ENCODE results near the gene CD63. TPM values are rescaled to one million over a fixed set of nuclear protein-coding genes. Genes with fewer than 3 reads are reported as not detected.

Gene CD63
- total and polyA plus RNA-seq, 2 donors (not counting 1 experiment from before 2014, with no cell fraction given): 2,890 to 3,424 TPM

DNA sequence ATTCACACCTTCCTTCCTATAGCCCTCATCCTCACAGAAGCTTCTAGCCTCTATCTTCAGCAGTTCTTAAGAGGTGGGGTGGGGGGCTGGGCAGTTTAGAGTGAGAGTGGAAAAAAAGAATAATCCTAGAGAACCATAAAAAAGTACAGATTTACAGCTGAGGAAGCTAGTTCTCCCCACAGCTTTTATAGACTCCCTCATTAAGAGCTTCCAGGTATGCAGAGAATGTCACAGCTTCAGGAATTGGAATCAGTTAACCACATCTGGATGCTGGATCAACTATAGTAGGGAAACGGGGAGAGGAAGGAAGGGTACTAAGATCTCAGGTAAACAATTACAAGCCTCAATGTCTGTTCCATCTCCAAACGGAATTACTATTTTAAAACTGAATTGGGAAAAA lies 26.4 kb upstream of the CD63 start:
- DNase-seq (ENCODE audit: low read depth in 2 of 2): no peak

DNA sequence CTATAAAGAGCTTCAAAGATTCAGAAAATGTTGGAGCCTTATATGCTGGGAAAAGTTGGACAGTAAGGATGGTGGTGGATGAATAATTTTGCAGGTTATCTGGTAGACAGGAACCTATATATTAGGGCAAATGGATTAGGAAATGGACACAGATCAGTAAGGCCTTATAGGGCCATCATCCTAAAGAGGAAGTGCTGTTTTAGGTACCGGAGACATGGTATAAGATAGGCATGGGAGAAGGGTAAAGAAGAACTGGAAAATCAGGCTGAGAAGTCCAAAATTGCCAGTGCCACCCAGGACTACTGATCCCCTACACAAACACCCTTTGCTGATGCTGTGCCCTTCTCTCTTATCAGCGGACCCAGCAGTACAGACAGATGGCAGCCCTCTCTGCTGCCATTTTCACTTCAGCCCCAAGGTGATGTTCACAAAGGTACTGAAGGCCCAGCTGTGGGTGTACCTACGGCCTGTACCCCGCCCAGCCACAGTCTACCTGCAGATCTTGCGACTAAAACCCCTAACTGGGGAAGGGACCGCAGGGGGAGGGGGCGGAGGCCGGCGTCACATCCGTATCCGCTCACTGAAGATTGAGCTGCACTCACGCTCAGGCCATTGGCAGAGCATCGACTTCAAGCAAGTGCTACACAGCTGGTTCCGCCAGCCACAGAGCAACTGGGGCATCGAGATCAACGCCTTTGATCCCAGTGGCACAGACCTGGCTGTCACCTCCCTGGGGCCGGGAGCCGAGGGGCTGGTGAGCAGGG lies 19.6 kb upstream of the CD63 start:
- H3K27ac ChIP-seq (ENCODE audit: insufficient read depth, low read length): no peak overlapping the region
- H3K9ac ChIP-seq (ENCODE audit: insufficient read depth, low read length): no peak overlapping the region
- peaks cover 16% of the 10 kb centered on the region for H3K4me1 ChIP-seq (ENCODE audit: control insufficient read depth, extremely low read depth, insufficient read depth, low read length)
- no peaks in the 10 kb centered on the region for H3K9me3 ChIP-seq (ENCODE audit: control insufficient read depth, insufficient read depth, low read depth, low read length)
- H3K4me3 ChIP-seq (replicated peaks in 1 of 4; ENCODE audit: control extremely low read depth in 1 of 4, insufficient read depth in 1 of 4, low read depth in 3 of 4, low read length in 4 of 4): no peak overlapping the region
- no peaks in the 10 kb centered on the region for H3K79me2 ChIP-seq (ENCODE audit: control insufficient read depth, insufficient read depth, low read length)
- no peak overlapping the region for H2AFZ ChIP-seq (ENCODE audit: low read length)
- DNase-seq (ENCODE audit: low read depth in 2 of 2): no peak
- H3K36me3 ChIP-seq (ENCODE audit: control insufficient read depth, insufficient read depth, low read length): peaks cover 8% of the 10 kb centered on the region
- TF ChIP-seq, protein P1, sequence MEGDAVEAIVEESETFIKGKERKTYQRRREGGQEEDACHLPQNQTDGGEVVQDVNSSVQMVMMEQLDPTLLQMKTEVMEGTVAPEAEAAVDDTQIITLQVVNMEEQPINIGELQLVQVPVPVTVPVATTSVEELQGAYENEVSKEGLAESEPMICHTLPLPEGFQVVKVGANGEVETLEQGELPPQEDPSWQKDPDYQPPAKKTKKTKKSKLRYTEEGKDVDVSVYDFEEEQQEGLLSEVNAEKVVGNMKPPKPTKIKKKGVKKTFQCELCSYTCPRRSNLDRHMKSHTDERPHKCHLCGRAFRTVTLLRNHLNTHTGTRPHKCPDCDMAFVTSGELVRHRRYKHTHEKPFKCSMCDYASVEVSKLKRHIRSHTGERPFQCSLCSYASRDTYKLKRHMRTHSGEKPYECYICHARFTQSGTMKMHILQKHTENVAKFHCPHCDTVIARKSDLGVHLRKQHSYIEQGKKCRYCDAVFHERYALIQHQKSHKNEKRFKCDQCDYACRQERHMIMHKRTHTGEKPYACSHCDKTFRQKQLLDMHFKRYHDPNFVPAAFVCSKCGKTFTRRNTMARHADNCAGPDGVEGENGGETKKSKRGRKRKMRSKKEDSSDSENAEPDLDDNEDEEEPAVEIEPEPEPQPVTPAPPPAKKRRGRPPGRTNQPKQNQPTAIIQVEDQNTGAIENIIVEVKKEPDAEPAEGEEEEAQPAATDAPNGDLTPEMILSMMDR (conservative IDR thresholded peaks at IDR 0.05 in 1 of 2, IDR thresholded peaks at IDR 0.05 in 1 of 2; ENCODE audit: low read depth in 1 of 2, low read length in 2 of 2): no peak
- TF ChIP-seq EZH2 (IDR thresholded peaks at IDR 0.05; ENCODE audit: low read length, missing control alignments): no peak
- no peak overlapping the region for H3K4me2 ChIP-seq (ENCODE audit: extremely low read depth, insufficient read depth, low read length)
- no peaks in the 10 kb centered on the region for H3K27me3 ChIP-seq (ENCODE audit: control insufficient read depth, insufficient read depth, low read length)
- no peaks in the 10 kb centered on the region for H4K20me1 ChIP-seq (ENCODE audit: control insufficient read depth, extremely low read depth, insufficient read depth, low read length)

More for the DNA sequence above, 26.4 kb upstream of the CD63 start:
- no peak overlapping the region for H3K9ac ChIP-seq (ENCODE audit: insufficient read depth, low read length)
- H4K20me1 ChIP-seq (ENCODE audit: control insufficient read depth, extremely low read depth, insufficient read depth, low read length): no peaks in the 10 kb centered on the region
- H3K27me3 ChIP-seq (ENCODE audit: control insufficient read depth, insufficient read depth, low read length): no peaks in the 10 kb centered on the region
- H3K4me3 ChIP-seq (replicated peaks in 1 of 4; ENCODE audit: control extremely low read depth in 1 of 4, insufficient read depth in 1 of 4, low read depth in 3 of 4, low read length in 4 of 4): no peak overlapping the region
- no peak overlapping the region for H2AFZ ChIP-seq (ENCODE audit: low read length)
- H3K9me3 ChIP-seq (ENCODE audit: control insufficient read depth, insufficient read depth, low read depth, low read length): no peaks in the 10 kb centered on the region
- no peak overlapping the region for H3K4me2 ChIP-seq (ENCODE audit: extremely low read depth, insufficient read depth, low read length)
- H3K36me3 ChIP-seq (ENCODE audit: control insufficient read depth, insufficient read depth, low read length): peaks cover 14% of the 10 kb centered on the region
- H3K79me2 ChIP-seq (ENCODE audit: control insufficient read depth, insufficient read depth, low read length): no peaks in the 10 kb centered on the region
- H3K4me1 ChIP-seq (ENCODE audit: control insufficient read depth, extremely low read depth, insufficient read depth, low read length): no peaks in the 10 kb centered on the region
- no peak overlapping the region for H3K27ac ChIP-seq (ENCODE audit: insufficient read depth, low read length)
- TF ChIP-seq EZH2 (IDR thresholded peaks at IDR 0.05; ENCODE audit: low read length, missing control alignments): no peak
- TF ChIP-seq, protein P1 (conservative IDR thresholded peaks at IDR 0.05 in 1 of 2, IDR thresholded peaks at IDR 0.05 in 1 of 2; ENCODE audit: low read depth in 1 of 2, low read length in 2 of 2): no peak

DNA sequence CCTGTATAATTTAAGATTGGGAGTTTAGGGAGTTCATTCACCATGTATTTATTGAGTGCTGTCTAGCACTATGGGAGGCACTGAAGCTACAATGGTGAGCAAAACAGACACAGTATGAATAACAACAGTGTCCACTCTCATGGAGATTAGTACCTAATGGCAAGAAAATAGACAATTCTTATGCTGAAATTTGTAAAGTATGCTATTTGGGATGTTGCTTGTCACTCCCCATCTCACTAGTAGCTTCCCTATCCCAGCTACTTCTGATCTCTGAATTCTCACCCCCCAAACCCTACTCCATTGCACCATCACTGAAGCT lies 18.1 kb upstream of the CD63 start:
- Histone ChIP-seq H3K4me2 (ENCODE audit: extremely low read depth, insufficient read depth, low read length) (no peak overlapping the region), H3K79me2 (ENCODE audit: control insufficient read depth, insufficient read depth, low read length) (no peaks in the 10 kb centered on the region), H3K36me3 (ENCODE audit: control insufficient read depth, insufficient read depth, low read length) (peaks cover 8% of the 10 kb centered on the region), H4K20me1 (ENCODE audit: control insufficient read depth, extremely low read depth, insufficient read depth, low read length) (no peaks in the 10 kb centered on the region), H3K27ac (ENCODE audit: insufficient read depth, low read length) (no peak overlapping the region), H3K4me3 (replicated peaks in 1 of 4; ENCODE audit: control extremely low read depth in 1 of 4, insufficient read depth in 1 of 4, low read depth in 3 of 4, low read length in 4 of 4) (no peak overlapping the region), H3K27me3 (ENCODE audit: control insufficient read depth, insufficient read depth, low read length) (no peaks in the 10 kb centered on the region), H3K9me3 (ENCODE audit: control insufficient read depth, insufficient read depth, low read depth, low read length) (no peaks in the 10 kb centered on the region), H2AFZ (ENCODE audit: low read length) (no peak overlapping the region), H3K9ac (ENCODE audit: insufficient read depth, low read length) (no peak overlapping the region), H3K4me1 (ENCODE audit: control insufficient read depth, extremely low read depth, insufficient read depth, low read length) (peaks cover 16% of the 10 kb centered on the region)
- no peak for DNase-seq (ENCODE audit: low read depth in 2 of 2)
- TF ChIP-seq, protein P1 (conservative IDR thresholded peaks at IDR 0.05 in 1 of 2, IDR thresholded peaks at IDR 0.05 in 1 of 2; ENCODE audit: low read depth in 1 of 2, low read length in 2 of 2): no peak
- TF ChIP-seq EZH2 (IDR thresholded peaks at IDR 0.05; ENCODE audit: low read length, missing control alignments): no peak
